GM19463 (cell line): ENCODE data around the gene CREB1.

Experiments used
- ATAC-seq: cut with Tn5 transposase; IDR thresholded peaks from one replicate; pipeline ENCODE4 v1.9.1; 2021; ENCODE audit warnings: mild to moderate bottlenecking, moderate library complexity; ENCODE audit not compliant: unreplicated experiment

Gene CREB1

GRCh38 chr2:207539470-207539869 is 9.7 kb downstream of the CREB1 start:
- ATAC-seq = no peak

DNA sequence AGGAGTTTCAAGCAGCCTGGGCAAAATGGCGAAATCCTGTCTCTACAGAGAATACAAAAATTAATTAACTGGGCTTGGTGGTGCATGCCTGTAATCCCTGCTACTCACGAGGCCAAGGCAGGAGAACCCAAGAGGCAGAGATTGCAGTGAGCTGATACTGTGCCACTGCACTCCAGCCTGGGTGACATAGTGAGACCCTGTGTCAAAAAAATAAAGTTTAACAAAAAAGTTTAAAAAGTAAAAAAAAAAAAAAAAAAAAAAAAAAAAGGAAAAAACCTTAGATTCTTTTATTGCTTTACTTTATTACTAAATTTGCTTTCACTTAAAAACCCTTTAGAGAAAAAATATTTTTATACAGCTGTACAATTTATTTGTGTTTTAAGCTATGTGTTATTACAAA is 10.7 kb downstream of the CREB1 start:
- no peak for ATAC-seq

GRCh38 chr2:207541933-207542332 is 12.2 kb downstream of the CREB1 start:
- ATAC-seq = no peak

GRCh38 chr2:207543272-207543671 is 13.5 kb downstream of the CREB1 start:
- ATAC-seq = no peak

DNA sequence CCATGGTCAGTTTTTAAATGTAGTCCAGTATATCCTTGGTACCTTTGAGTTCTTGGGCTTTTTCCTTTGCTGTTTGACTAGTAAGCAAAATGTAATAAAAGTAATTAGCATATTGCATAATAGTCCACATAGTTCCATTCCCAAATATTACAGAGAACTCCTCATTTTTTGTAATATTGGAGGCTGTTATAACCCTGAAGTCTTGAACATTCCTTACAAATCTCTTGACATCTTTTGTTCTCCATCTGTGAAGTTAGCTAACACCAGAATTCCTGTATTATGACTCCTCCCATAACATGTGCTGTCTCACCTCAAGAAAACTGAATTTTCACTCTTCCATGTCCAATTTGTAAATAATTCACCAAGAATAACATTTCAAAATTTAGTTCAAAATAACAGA is 17.1 kb downstream of the CREB1 start:
- no peak for ATAC-seq

DNA sequence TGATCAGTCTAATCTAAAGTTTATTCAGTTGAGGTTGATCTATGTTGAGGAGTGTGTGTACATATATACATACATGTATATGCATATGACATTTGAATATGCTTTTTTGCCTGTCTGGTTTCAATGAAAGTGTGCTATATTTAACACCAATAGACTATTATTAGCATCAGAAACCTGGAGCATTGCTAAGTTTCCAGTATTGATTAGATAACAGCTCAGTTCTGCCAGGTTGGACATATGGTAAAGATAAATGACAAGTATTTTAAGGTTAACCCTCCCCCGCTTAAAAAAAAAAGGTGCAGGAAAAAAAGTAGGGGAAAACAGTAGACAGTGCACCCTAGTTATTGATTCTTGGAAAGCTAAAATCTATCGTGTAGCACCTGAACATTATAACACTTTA is 19.4 kb downstream of the CREB1 start:
- no peak for ATAC-seq

DNA sequence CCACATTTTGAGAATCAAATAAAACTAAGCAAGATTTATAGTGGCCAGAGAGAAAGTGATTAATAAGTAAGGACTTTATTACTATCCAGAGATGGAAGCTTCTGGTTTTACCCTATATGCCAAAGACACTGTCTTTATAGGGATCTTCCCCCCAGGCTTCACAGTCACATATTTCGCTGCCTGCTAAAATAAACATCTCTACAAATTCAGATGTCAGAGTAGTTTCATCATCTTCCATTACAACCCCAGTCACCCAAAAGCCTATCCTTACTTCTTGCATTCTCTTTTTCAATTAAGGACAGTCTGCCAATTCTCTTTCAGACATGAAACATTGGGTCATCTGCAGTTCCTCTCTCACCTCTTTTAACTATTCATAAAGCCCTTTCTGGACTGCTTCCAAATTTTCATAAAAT is 28.3 kb downstream of the CREB1 start:
- ATAC-seq = no peak

DNA sequence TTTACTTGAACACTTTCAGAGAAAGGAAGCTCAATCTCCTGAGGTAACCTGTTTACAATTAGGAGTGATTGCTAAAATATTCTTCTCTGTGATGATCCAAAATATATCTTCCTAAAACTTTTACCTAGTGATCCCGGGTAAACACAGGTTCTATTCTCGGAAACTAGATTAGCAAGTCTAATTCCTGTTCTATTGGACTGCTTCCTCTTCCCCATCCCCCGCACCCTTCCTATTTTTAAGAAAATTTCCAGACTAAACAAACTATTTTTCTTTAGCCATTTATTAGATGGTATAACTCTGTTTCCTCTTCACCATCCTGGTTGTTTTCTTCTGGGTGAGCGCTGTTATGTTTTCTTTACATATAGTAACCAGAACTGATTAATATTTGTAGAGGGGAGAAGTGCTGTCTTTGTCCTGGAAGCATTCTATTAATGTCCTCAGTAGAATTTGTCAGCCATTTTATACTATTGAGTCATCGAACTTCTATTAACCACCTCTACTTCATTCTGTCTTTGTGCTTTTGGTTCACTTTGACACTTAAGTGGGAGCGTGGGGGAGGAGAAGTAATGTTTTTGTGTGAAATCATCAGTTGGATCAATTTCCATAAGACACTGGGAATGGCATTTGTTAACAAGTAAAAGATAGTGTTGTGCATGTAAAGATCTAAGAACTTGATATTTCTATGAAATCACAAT is 31.8 kb downstream of the CREB1 start:
- no peak for ATAC-seq

GRCh38 chr2:207565736-207566500 is 36.2 kb downstream of the CREB1 start:
- ATAC-seq = no peak

GRCh38 chr2:207567671-207568070 is 37.9 kb downstream of the CREB1 start:
- no peak for ATAC-seq

GRCh38 chr2:207571370-207571769 is 41.6 kb downstream of the CREB1 start:
- ATAC-seq = no peak

- ATAC-seq = no peak
These were observed 55.2 kb downstream of the CREB1 start for GRCh38 chr2:207584952-207585351.

DNA sequence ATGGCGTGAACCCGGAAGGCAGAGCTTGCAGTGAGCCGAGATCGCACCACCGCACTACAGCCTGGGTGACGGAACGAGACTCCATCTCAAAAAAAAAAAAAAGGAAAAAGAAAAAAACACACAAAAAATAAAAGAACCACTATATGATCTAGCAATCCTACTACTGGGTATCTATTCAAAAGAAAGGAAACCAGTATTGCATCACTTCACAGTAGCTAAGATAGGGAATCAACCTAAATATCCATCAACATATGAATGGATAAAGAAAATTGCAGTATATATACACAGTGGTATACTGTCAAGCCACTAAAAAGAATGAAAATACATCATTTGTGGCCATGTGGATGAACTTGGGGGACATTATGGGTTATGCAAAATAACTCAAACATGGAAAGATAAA is 57.5 kb downstream of the CREB1 start:
- ATAC-seq = no peak

- ATAC-seq = no peak
These were observed 59.4 kb downstream of the CREB1 start for GRCh38 chr2:207589143-207589542.

DNA sequence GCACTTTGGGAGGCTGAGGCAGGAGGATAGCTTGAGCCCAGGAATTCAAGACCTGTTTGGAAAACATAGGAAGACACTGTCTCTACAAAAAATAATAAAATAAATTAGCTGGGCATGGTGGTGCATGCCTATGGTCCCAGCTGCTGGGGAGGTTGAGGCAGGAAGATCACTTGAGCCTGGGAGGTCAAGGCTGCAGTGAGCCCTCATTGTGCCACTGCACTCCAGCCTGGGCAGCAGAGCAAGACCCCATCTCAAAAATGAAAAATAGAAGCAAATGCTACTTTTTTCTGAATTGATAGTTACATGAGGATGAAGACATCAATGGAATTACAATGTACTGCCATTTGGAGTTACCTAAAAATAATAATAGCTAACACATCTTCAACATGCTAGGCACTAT is 63.5 kb downstream of the CREB1 start:
- no peak for ATAC-seq

DNA sequence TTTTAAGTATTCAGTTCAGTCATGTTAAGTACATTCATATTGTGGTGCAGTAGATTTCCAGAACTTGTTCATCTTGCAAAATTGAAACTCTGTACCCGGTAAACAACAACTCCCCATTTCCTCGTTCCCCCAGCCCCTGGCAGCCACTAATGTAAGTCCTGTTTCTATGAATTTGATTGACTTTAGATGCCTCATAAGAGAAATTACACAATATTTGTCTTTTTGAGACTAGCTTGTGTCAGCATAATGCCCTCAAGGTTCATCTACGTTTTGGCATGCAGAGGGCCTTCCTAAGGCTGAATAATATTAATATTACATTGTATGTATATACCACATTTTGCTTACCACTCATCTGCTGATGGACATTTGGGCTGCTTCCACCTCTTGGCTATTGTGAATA is 64.5 kb downstream of the CREB1 start:
- ATAC-seq = no peak

DNA sequence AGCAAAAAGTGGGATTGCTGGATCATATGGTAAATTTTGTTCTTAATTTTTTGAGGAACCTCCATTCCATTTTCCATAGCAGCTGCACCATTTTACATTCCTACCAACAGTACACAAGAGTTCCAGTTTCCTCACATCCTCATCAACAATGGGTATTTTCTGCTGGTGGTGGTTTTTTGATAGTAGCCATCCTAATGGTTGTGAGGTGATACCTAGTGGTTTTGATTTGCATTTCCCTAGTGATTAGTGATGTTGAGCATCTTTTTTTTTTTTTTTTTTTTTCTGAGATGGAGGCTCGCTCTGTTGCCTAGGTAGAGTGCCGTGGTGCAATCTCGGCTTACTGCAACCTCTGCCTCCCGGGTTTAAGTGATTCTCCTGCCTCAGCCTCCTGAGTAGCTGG is 65.0 kb downstream of the CREB1 start:
- ATAC-seq = no peak

GRCh38 chr2:207599636-207600035 is 69.9 kb downstream of the CREB1 start:
- no peak for ATAC-seq

- ATAC-seq = no peak
These were observed 70.5 kb downstream of the CREB1 start for GRCh38 chr2:207600231-207600630.

- no peak for ATAC-seq
These were observed 72.0 kb downstream of the CREB1 start for GRCh38 chr2:207601774-207602173.

- no peak for ATAC-seq
These were observed 73.7 kb downstream of the CREB1 start for GRCh38 chr2:207603486-207603885.

DNA sequence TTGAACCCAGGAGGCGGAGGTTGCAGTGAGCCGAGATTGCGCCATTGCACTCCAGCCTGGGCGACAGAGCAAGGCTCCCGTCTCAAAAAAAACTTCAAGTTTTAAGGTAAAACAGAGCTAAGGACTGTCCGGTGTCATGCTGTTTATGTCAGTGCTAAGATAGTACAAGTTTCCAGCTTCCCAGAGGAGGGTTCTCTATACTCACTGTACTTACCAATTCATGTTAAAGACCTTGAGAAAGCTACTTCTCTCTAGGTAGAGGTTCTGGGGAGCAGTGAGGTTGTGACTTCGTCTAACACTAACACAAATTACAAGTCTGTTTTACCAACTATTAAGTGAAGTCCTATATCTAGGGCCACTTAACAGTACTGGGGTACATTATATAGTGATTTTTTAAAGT is 76.6 kb downstream of the CREB1 start:
- ATAC-seq = no peak

DNA sequence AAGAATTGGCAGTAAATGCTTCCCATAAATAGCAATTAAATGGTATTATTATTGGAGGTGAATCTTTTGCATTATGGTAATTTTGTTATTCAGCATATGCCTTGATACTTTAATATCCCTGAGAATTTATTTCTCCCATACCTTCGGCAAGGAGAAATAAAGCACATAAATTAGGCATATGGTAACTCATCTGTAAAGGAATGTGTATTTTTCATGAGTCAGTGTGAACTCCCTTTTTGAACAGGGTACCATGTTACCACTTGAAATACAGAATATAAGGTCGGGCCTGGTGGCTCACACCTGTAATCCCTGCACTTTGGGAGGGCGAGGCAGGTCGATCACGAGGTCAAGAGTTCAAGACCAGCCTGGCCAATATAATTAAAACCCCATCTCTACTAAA is 77.1 kb downstream of the CREB1 start:
- no peak for ATAC-seq
